Smooth muscle cell (in vitro differentiated cells): ENCODE results near the gene DDX11. TPM values are rescaled to one million over a fixed set of nuclear protein-coding genes. Genes with fewer than 3 reads are reported as not detected.
"Not testable (repeated sequence)": the region's sequence is repeated elsewhere in the genome, so short reads cannot be mapped to it uniquely, and the experiment has no call there.

Experiments
- DNase-seq: peaks from one replicate; lab custom pipeline; 2025; ENCODE audit not compliant: unreplicated experiment; lab: John Stamatoyannopoulos, UW
- H2AFZ ChIP-seq: fragments of 200-600 bp; sonication (generic); 2 replicates; pipeline ENCODE4 v1.6.0; 2016; ENCODE audit warnings: antibody characterized with exemption, low read depth, mild to moderate bottlenecking
- H3F3A ChIP-seq: fragments of 200-600 bp; sonication (generic); 2 replicates; pipeline ENCODE4 v1.6.0; 2017; ENCODE audit warnings: antibody characterized with exemption, low read depth
- H3K27ac ChIP-seq: fragments of 200-600 bp; sonication (generic); 2 replicates; pipeline ENCODE4 v1.5.1; 2016; ENCODE audit warnings: low read depth, mild to moderate bottlenecking
- H3K27me3 ChIP-seq: fragments of 200-600 bp; sonication (generic); 2 replicates; pipeline ENCODE4 v1.6.1; 2016; ENCODE audit warnings: low read depth, mild to moderate bottlenecking
- H3K36me3 ChIP-seq: fragments of 200-600 bp; sonication (generic); 2 replicates; pipeline ENCODE4 v1.5.1; 2016; ENCODE audit warnings: low read depth
- H3K4me1 ChIP-seq: fragments of 200-600 bp; sonication (generic); 2 replicates; pipeline ENCODE4 v1.5.1; 2016; ENCODE audit warnings: low read depth
- H3K4me2 ChIP-seq: fragments of 200-600 bp; sonication (generic); 2 replicates; pipeline ENCODE4 v1.6.0; 2016; ENCODE audit warnings: mild to moderate bottlenecking
- H3K4me3 ChIP-seq: fragments of 200-600 bp; sonication (generic); 2 replicates; pipeline ENCODE4 v1.5.1; 2016; ENCODE audit warnings: mild to moderate bottlenecking
- H3K79me2 ChIP-seq: fragments of 200-600 bp; sonication (generic); 2 replicates; pipeline ENCODE4 v1.6.0; 2016; ENCODE audit warnings: low read depth, mild to moderate bottlenecking
- H3K9ac ChIP-seq: fragments of 200-600 bp; sonication (generic); 2 replicates; pipeline ENCODE4 v1.6.0; 2016; ENCODE audit warnings: low read depth
- H3K9me3 ChIP-seq: fragments of 200-600 bp; sonication (generic); replicated peaks from 2 replicates; pipeline ENCODE4 v1.5.1; 2016; ENCODE audit warnings: low read depth
- H4K20me1 ChIP-seq: fragments of 200-600 bp; sonication (generic); 2 replicates; pipeline ENCODE4 v1.6.0; 2016; ENCODE audit warnings: low read depth
- WGBS: methylation state at CpG from one replicate; pipeline ENCODE4 v1.1.7; 2016; ENCODE audit warnings: low lambda C conversion rate; 5-methylcytosine and 5-hydroxymethylcytosine counted together
- polyA plus RNA-seq: library from polyadenylated mRNA; unstranded; fragments of >200 nt; fragmentation: Nextera tagmentation; extraction: Ambion mirVana; gene quantifications from 2 replicates; pipeline ENCODE4 v1.2.1, GENCODE V29; 2016
- total RNA-seq: library from RNA; depleted of rRNA; stranded (reverse); fragments of >200 nt; gene quantifications from 2 replicates; pipeline ENCODE4 v1.2.3, GENCODE V29; 2014

DDX11 gene
- total and polyA plus RNA-seq, 2 experiments from 2014 or later = 13.4 to 22.8 TPM

- not testable (repeated sequence) for H3K27me3 ChIP-seq, H3K27ac ChIP-seq, H3K79me2 ChIP-seq, H3K9ac ChIP-seq, H3K36me3 ChIP-seq, H3K4me2 ChIP-seq, DNase-seq, H3K4me1 ChIP-seq, H4K20me1 ChIP-seq, H3K4me3 ChIP-seq, H3F3A ChIP-seq, H3K9me3 ChIP-seq, H2AFZ ChIP-seq
- 96% methylated on average over 21 of the region's 21 CpGs for WGBS
These were observed 21.6 kb downstream of the DDX11 start for GRCh38 chr12:31095080-31095860.

GRCh38 chr12:31096251-31097065 lies 22.8 kb downstream of the DDX11 start:
- H2AFZ ChIP-seq, H3K9me3 ChIP-seq, H3K4me3 ChIP-seq, H3F3A ChIP-seq, H3K27ac ChIP-seq, H3K4me1 ChIP-seq, H4K20me1 ChIP-seq, H3K36me3 ChIP-seq, H3K27me3 ChIP-seq, H3K4me2 ChIP-seq, H3K9ac ChIP-seq, H3K79me2 ChIP-seq, DNase-seq: not testable (repeated sequence)
- 97% methylated on average over 19 of the region's 19 CpGs for WGBS

DNA sequence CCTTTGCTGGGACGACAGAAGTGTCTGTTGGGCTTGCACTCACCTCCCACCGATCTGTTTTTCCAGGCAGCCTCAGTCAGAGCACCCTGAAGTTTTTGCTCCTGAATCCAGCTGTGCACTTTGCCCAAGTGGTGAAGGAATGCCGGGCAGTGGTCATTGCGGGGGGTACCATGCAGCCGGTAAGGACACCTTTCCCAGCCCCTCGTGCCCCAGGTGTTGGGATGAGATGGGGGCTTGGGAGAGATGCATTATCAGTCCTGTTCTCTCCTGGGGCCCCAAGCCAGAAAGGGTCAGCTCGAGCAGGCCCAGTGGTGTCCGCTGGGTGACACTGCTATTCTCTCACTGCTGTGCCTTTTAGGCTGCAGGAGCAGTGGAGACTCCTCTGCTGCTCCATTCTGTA lies 24.2 kb downstream of the DDX11 start:
- H3K36me3 ChIP-seq, H3K27ac ChIP-seq, H3K27me3 ChIP-seq, H3K4me2 ChIP-seq, H2AFZ ChIP-seq, H3K9ac ChIP-seq, H3K4me3 ChIP-seq, H3K4me1 ChIP-seq, H3K9me3 ChIP-seq, DNase-seq, H3K79me2 ChIP-seq, H3F3A ChIP-seq, H4K20me1 ChIP-seq: not testable (repeated sequence)
- WGBS = 100% methylated on average over 8 of the region's 8 CpGs

DNA sequence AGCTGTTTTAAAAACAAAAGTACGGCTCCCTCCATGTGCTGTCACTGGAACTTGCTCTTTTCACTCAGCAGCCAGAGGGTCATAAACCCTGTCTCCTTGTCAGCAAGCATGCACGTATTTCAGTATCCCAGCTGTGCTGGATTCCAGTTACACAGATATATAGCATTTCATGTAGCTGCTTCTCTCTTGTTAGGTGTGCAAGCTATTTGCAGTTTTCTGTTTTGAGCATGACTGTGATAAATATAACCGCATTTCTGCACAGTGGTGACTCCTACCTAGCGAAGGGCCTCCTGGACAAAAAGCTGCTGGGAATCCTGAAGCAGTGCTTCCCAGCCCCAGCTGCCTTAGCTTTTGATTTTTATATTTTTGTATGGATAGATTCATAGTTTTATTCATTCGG lies 24.7 kb downstream of the DDX11 start:
- H3K27me3 ChIP-seq = not testable (repeated sequence)
- WGBS = 90% methylated on average over 5 of the region's 5 CpGs

DNA sequence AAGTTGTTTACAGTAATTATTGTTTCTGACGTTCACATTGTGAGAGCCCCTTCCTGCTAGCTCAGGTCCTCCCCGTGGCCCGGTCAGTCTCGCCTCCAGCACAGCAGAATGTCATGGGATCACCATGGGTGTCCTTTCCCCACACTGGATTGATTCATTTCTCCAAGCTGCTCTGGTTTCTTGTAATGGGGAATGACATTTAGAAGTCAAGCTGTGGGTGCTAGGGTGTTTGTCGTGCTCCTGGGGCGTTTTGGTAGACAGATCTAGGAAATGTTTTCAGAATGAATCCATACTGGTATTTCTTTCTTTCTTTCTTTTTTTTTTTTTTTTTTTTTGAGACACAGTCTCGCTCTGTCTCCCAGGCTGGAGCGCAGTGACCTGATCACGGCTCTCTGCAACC lies 25.1 kb downstream of the DDX11 start:
- H3K4me2 ChIP-seq, H3K9me3 ChIP-seq, H3K27me3 ChIP-seq, H3K4me1 ChIP-seq, DNase-seq, H3K79me2 ChIP-seq, H3F3A ChIP-seq, H4K20me1 ChIP-seq, H3K36me3 ChIP-seq, H3K27ac ChIP-seq, H3K9ac ChIP-seq, H2AFZ ChIP-seq, H3K4me3 ChIP-seq: not testable (repeated sequence)
- WGBS = 94% methylated on average over 6 of the region's 9 CpGs

More for the DNA sequence above, 24.7 kb downstream of the DDX11 start:
- not testable (repeated sequence) for H2AFZ ChIP-seq, H3K9ac ChIP-seq, H3K9me3 ChIP-seq, DNase-seq, H3K4me2 ChIP-seq, H3F3A ChIP-seq, H3K36me3 ChIP-seq, H3K4me3 ChIP-seq, H3K27ac ChIP-seq, H3K4me1 ChIP-seq, H4K20me1 ChIP-seq, H3K79me2 ChIP-seq

- 93% methylated on average over 2 of the region's 2 CpGs for WGBS
- H3K9me3 ChIP-seq = not testable (repeated sequence)
These were observed 25.8 kb downstream of the DDX11 start for GRCh38 chr12:31099434-31099833.

DNA sequence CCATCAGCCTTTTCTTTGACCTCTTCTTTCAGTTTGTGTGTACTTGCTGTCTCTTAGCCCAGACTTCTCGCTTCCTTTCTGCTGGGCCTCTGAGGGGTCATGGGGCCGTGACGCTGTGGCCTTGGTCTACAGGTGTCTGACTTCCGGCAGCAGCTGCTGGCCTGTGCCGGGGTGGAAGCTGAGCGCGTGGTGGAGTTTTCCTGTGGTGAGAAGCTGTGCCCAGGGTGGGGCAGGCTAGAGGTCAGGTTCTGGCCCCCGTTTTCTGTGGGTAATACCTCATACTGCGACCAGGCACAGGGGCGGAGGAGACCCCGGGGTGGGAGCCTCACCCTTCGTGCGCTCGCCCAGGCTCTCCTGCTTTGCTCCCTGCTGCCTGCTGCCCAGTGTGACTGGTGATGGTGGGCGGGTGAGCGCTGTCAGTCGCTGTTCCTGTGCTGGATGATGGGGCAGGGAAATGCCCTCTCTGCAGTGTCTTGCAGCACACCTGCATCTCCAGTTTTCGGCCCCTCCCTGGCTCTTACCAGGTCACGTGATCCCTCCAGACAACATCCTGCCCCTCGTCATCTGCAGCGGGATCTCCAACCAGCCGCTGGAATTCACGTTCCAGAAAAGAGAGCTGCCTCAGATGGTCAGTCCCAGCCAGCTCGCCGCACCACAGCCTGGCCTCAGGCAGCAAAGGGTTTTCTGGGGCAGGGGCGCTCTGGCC lies 27.0 kb downstream of the DDX11 start:
- not testable (repeated sequence) for H3K4me3 ChIP-seq, H3F3A ChIP-seq, H3K79me2 ChIP-seq, H3K27ac ChIP-seq, H3K9me3 ChIP-seq, H3K27me3 ChIP-seq, DNase-seq, H3K36me3 ChIP-seq, H3K4me2 ChIP-seq, H4K20me1 ChIP-seq, H3K4me1 ChIP-seq, H2AFZ ChIP-seq, H3K9ac ChIP-seq
- WGBS = 96% methylated on average over 26 of the region's 26 CpGs

More at GRCh38 chr12:31099434-31099833, 25.8 kb downstream of the DDX11 start:
- not testable (repeated sequence) for H3K27me3 ChIP-seq, H3K36me3 ChIP-seq, H3K4me1 ChIP-seq, H3K9ac ChIP-seq, H3K27ac ChIP-seq, H4K20me1 ChIP-seq, H3K4me2 ChIP-seq, DNase-seq, H3F3A ChIP-seq, H3K79me2 ChIP-seq, H2AFZ ChIP-seq, H3K4me3 ChIP-seq

- not testable (repeated sequence) for H3K4me1 ChIP-seq, DNase-seq, H3K9ac ChIP-seq, H3F3A ChIP-seq, H2AFZ ChIP-seq, H3K27me3 ChIP-seq, H4K20me1 ChIP-seq, H3K79me2 ChIP-seq, H3K4me3 ChIP-seq, H3K9me3 ChIP-seq, H3K36me3 ChIP-seq, H3K27ac ChIP-seq, H3K4me2 ChIP-seq
- WGBS = 96% methylated on average over 8 of the region's 8 CpGs
These were observed 28.5 kb downstream of the DDX11 start for GRCh38 chr12:31102125-31102524.
